HepG2 (cell line): Measurements from ENCODE around the gene NIT2. TPM values are rescaled to one million over a fixed set of nuclear protein-coding genes. Genes with fewer than 3 reads are reported as not detected.

Experiments used
- BCL6 ChIP-seq: IDR thresholded peaks from 2 replicates; pipeline ENCODE4 v1.6.1; 2016; ENCODE audit warnings: missing genetic modification reagents, missing compliant biosample characterization
- CBX2 ChIP-seq, 2 experiments: fragments of 200-600 bp in 1 of 2; sonication (generic); formaldehyde crosslinking in 1 of 2; IDR thresholded peaks; 2 replicates each; pipeline versions ENCODE4 v1.7.0 to v1.8.1; 2018 to 2022; ENCODE audit warnings: low read depth in 2 of 2, low read length in 1 of 2, mild to moderate bottlenecking in 1 of 2, missing genetic modification reagents in 1 of 2
- GPN1 ChIP-seq: sonication (generic); formaldehyde crosslinking; IDR thresholded peaks from 2 replicates; pipeline ENCODE4 v1.5.1; 2020; ENCODE audit warnings: missing genetic modification reagents, borderline replicate concordance
- KDM6A ChIP-seq: IDR thresholded peaks from 2 replicates; pipeline ENCODE4 v1.6.1; 2016; ENCODE audit warnings: low read depth
- NFATC3 ChIP-seq: sonication (generic); formaldehyde crosslinking; IDR thresholded peaks from 2 replicates; pipeline ENCODE4 v1.5.1; 2020; ENCODE audit warnings: mild to moderate bottlenecking, missing genetic modification reagents
- RBM22 ChIP-seq: fragments of 200-400 bp; formaldehyde crosslinking; optimal IDR thresholded peaks from 2 replicates; pipeline ENCODE3; 2017; ENCODE audit warnings: mild to moderate bottlenecking, low read length, moderate library complexity
- SKIL ChIP-seq: sonication (generic); formaldehyde crosslinking; IDR thresholded peaks from 2 replicates; pipeline ENCODE4 v1.8.0; 2022; ENCODE audit warnings: missing genetic modification reagents, mild to moderate bottlenecking, moderate library complexity, borderline replicate concordance
- SMAD1 ChIP-seq: sonication (generic); formaldehyde crosslinking; IDR thresholded peaks from 2 replicates; pipeline ENCODE4 v1.4.0; 2020; ENCODE audit warnings: missing genetic modification reagents, low read depth, mild to moderate bottlenecking, borderline replicate concordance
- SOX5 ChIP-seq: IDR thresholded peaks from 2 replicates; pipeline ENCODE4 v1.6.1; 2016; ENCODE audit warnings: borderline replicate concordance
- TEAD3 ChIP-seq: optimal IDR thresholded peaks from 2 replicates; pipeline ENCODE3; 2016; ENCODE audit warnings: borderline replicate concordance
- ZBTB38 ChIP-seq: sonication (generic); formaldehyde crosslinking; IDR thresholded peaks from 2 replicates; pipeline ENCODE4 v1.5.1; 2020; ENCODE audit warnings: mild to moderate bottlenecking, missing genetic modification reagents
- ZBTB8A ChIP-seq: sonication (generic); formaldehyde crosslinking; IDR thresholded peaks from 2 replicates; pipeline ENCODE4 v1.4.0; 2020; ENCODE audit warnings: mild to moderate bottlenecking, low read depth, missing genetic modification reagents, borderline replicate concordance
- ZNF556 ChIP-seq: sonication (generic); formaldehyde crosslinking; IDR thresholded peaks from 2 replicates; pipeline ENCODE4 v1.4.0; 2020; ENCODE audit warnings: mild to moderate bottlenecking, missing genetic modification reagents, borderline replicate concordance
- ZSCAN5A ChIP-seq: sonication (generic); formaldehyde crosslinking; IDR thresholded peaks from 2 replicates; pipeline ENCODE4 v1.8.0; 2022; ENCODE audit warnings: mild to moderate bottlenecking, missing genetic modification reagents, borderline replicate concordance
- ZZZ3 ChIP-seq: sonication (generic); formaldehyde crosslinking; IDR thresholded peaks from 2 replicates; pipeline ENCODE4 v1.4.0; 2020; ENCODE audit warnings: missing genetic modification reagents, mild to moderate bottlenecking, borderline replicate concordance
- polyA plus RNA-seq, 8 experiments: library from polyadenylated mRNA; depleted of rRNA in 3 of 8; stranded (reverse) in 7 of 8; unstranded in 1 of 8; fragments of >200 nt; fragmentation: Illumina TruSeq in 4 of 8; extraction: Trizol in 4 of 8; gene quantifications; 2 replicates each; pipeline versions ENCODE4 v1.2.1 to v1.2.3, GENCODE V29; 2011 to 2016; ENCODE audit warnings: low read depth in 4 of 8, missing spikeins in 1 of 8, mixed read lengths in 1 of 8; ENCODE audit not compliant: insufficient read depth in 1 of 8
- total RNA-seq, 5 experiments: library from RNA; depleted of rRNA; stranded (reverse); fragments of >200 nt; fragmentation: Illumina TruSeq; extraction: Trizol; gene quantifications; 2 replicates each; pipeline ENCODE4 v1.2.3, GENCODE V29; 2016; ENCODE audit warnings: low read depth in 1 of 5
- TF ChIP-seq, protein P1 (sequence below): sonication (generic); formaldehyde crosslinking; IDR thresholded peaks from 2 replicates; pipeline ENCODE4 v1.5.0; 2020; ENCODE audit warnings: mild to moderate bottlenecking, missing genetic modification reagents, borderline replicate concordance
- TF ChIP-seq, protein P2 (sequence below): IDR thresholded peaks from 2 replicates; pipeline ENCODE4 v1.6.1; 2012; ENCODE audit warnings: inconsistent platforms
- TF ChIP-seq, protein P3 (sequence below): sonication (generic); formaldehyde crosslinking; IDR thresholded peaks from 2 replicates; pipeline ENCODE4 v1.4.0; 2020; ENCODE audit warnings: mild to moderate bottlenecking, missing genetic modification reagents
- TF ChIP-seq, protein P4 (sequence below): sonication (generic); formaldehyde crosslinking; conservative IDR thresholded peaks from 2 replicates; pipeline ENCODE4 v1.4.0; 2020; ENCODE audit warnings: missing genetic modification reagents

NIT2 gene
- total and polyA plus RNA-seq, 2 of the 13 experiments (the other 11 are each of a cell fraction or from before 2014, with no cell fraction given), result 43.4 to 49.1 TPM

DNA sequence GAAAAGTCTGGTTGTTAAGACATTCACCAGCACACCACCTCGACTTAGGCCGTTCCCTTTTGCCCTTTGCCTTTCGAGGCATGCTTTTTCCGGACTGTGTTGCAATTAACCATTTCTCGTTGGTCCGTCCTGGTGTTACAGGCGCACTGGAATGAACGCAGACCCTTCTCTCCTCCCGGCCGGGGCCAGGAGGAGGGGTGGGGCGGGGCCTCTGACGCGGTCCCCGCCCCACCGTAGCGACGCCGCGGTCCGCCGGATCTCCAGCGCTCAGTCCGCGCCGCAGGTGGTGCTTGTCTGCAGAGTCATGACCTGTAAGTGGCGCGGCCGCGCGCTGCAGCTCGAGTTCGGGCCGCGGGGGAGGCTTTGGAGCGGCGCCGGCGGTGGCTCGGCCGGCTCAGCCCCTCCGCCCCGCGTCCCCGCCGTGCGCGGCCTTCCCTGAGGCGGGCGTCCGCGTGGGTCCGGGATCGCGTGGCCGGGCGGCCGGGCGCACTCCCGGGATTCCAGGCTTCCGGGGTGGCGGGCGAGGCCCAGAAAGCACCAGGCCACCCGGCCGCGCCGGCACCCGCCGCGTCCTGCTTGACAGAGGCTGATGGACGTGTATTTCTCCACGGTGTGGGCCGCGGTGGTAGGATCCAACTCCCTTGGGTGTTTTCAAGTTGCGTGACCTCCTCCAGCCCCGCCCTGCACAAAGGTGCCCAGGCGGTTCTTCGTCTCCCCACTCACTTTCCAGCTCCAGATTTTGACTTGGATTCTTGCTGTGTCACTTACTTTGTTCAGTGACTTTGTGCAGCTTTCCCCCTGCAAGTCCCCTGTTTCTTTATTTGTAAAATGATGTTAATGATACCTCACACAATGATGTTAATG lies at the start of gene NIT2 (continued):
- TF ChIP-seq GPN1, result no peak
- TF ChIP-seq CBX2 (IDR thresholded peaks at IDR 0.05; ENCODE audit: low read depth, low read length), result no peak
- no peak for TF ChIP-seq CBX2 (CRISPR knock-in tag; IDR thresholded peaks at IDR 0.05; ENCODE audit: low read depth)
- 0 out of 2 replicates have a peak, but pooled peaks have one; percentile 86 for TF ChIP-seq NFATC3 (CRISPR knock-in tag)
- peak; percentile 67 for TF ChIP-seq TEAD3 (CRISPR knock-in tag)
- TF ChIP-seq ZNF556 (CRISPR knock-in tag), result 0 out of 2 replicates have a peak, but pooled peaks have one; percentile 79
- no peak; the same call in 1 of the 2 replicates for TF ChIP-seq ZBTB8A
- TF ChIP-seq ZZZ3 (CRISPR knock-in tag), result 0 out of 2 replicates have a peak, but pooled peaks have one; percentile 28
- TF ChIP-seq RBM22, result no peak
- no peak for TF ChIP-seq SKIL (CRISPR knock-in tag)
- TF ChIP-seq, protein P1, sequence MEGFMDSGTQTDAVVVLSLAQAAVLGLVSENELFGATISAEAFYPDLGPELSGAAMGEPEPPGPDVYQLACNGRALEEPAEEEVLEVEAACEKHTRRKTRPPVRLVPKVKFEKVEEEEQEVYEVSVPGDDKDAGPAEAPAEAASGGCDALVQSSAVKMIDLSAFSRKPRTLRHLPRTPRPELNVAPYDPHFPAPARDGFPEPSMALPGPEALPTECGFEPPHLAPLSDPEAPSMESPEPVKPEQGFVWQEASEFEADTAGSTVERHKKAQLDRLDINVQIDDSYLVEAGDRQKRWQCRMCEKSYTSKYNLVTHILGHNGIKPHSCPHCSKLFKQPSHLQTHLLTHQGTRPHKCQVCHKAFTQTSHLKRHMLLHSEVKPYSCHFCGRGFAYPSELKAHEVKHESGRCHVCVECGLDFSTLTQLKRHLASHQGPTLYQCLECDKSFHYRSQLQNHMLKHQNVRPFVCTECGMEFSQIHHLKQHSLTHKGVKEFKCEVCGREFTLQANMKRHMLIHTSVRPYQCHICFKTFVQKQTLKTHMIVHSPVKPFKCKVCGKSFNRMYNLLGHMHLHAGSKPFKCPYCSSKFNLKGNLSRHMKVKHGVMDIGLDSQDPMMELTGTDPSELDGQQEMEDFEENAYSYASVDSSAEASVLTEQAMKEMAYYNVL (CRISPR knock-in tag), result no peak
- TF ChIP-seq, protein P2, sequence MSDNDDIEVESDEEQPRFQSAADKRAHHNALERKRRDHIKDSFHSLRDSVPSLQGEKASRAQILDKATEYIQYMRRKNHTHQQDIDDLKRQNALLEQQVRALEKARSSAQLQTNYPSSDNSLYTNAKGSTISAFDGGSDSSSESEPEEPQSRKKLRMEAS, result peak; percentile 80
- TF ChIP-seq, protein P3, sequence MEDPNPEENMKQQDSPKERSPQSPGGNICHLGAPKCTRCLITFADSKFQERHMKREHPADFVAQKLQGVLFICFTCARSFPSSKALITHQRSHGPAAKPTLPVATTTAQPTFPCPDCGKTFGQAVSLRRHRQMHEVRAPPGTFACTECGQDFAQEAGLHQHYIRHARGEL (CRISPR knock-in tag), result no peak
- peak; percentile 88 for TF ChIP-seq BCL6
- TF ChIP-seq SMAD1 (CRISPR knock-in tag), result no peak
- TF ChIP-seq ZBTB38, result no peak
- TF ChIP-seq ZSCAN5A, result peak; percentile 88; the same call in 1 of the 2 replicates
- TF ChIP-seq, protein P4, sequence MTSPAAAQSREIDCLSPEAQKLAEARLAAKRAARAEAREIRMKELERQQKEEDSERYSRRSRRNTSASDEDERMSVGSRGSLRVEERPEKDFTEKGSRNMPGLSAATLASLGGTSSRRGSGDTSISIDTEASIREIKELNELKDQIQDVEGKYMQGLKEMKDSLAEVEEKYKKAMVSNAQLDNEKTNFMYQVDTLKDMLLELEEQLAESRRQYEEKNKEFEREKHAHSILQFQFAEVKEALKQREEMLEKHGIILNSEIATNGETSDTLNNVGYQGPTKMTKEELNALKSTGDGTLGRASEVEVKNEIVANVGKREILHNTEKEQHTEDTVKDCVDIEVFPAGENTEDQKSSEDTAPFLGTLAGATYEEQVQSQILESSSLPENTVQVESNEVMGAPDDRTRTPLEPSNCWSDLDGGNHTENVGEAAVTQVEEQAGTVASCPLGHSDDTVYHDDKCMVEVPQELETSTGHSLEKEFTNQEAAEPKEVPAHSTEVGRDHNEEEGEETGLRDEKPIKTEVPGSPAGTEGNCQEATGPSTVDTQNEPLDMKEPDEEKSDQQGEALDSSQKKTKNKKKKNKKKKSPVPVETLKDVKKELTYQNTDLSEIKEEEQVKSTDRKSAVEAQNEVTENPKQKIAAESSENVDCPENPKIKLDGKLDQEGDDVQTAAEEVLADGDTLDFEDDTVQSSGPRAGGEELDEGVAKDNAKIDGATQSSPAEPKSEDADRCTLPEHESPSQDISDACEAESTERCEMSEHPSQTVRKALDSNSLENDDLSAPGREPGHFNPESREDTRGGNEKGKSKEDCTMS (CRISPR knock-in tag), result no peak
- TF ChIP-seq KDM6A (CRISPR knock-in tag), result no peak
- peak; percentile 47; the same call in 1 of the 2 replicates for TF ChIP-seq SOX5
